ENCODE results near the gene RARB.

RARB gene

GRCh38 chr3:25500706-25501210 is 72.7 kb downstream of the RARB start:
- CTCF ChIA-PET = no interaction called here
- POLR2A ChIA-PET = no interaction called here
- H3K9me3 ChIP-seq (ENCODE audit: control insufficient read depth, insufficient read depth, low read depth, low read length) = no peaks in the 10 kb centered on the region

GRCh38 chr3:25502233-25502632 is 74.2 kb downstream of the RARB start:
- H3K4me3 ChIP-seq (ENCODE audit: low read depth, low read length) = no peak overlapping the region
- no peak overlapping the region for H3K27ac ChIP-seq (ENCODE audit: extremely low read depth, low read depth, low read length)
- ChIA-PET POLR2A (no interaction called here), CTCF (interaction anchor here (0.6 kb wide), 1 partner anchor 1503 kb away, joined by 4 read pairs; no protein-coding TSS in a partner anchor)
- no peaks in the 10 kb centered on the region for H3K4me1 ChIP-seq (ENCODE audit: control insufficient read depth, insufficient read depth, low read length)
- no peaks in the 10 kb centered on the region for H3K9me3 ChIP-seq (ENCODE audit: control insufficient read depth, insufficient read depth, low read depth, low read length)
- H3K36me3 ChIP-seq (ENCODE audit: control insufficient read depth in 2 of 2, insufficient read depth in 1 of 2, low read length in 2 of 2) = peaks cover 0 to 6% of the 10 kb centered on the region in 2 experiments; a peak in 1 of 3 replicates
- TF ChIP-seq MEIS1 (CRISPR knock-in tag; IDR thresholded peaks at IDR 0.05; ENCODE audit: borderline replicate concordance) (no peak), ZBTB6 (tag by site-specific recombination; IDR thresholded peaks at IDR 0.05) (no peak), ZNF76 (tag by site-specific recombination; IDR thresholded peaks at IDR 0.05; ENCODE audit: borderline replicate concordance, low read depth) (no peak), ZNF654 (tag by site-specific recombination; IDR thresholded peaks at IDR 0.05; ENCODE audit: low read depth) (no peak), ZNF768 (tag by site-specific recombination; IDR thresholded peaks at IDR 0.05) (no peak)

More at GRCh38 chr3:25500706-25501210, 72.7 kb downstream of the RARB start:
- no peaks in the 10 kb centered on the region for H3K4me1 ChIP-seq (ENCODE audit: control insufficient read depth, insufficient read depth, low read length)
- H3K4me3 ChIP-seq (ENCODE audit: low read depth, low read length) = no peak overlapping the region
- no peak overlapping the region for H3K27ac ChIP-seq (ENCODE audit: extremely low read depth, low read depth, low read length)
- H3K36me3 ChIP-seq (ENCODE audit: control insufficient read depth in 2 of 2, insufficient read depth in 1 of 2, low read length in 2 of 2) = peaks cover 0 to 6% of the 10 kb centered on the region in 2 experiments; a peak in 1 of 3 replicates
- TF ChIP-seq ZBTB7A (tag by site-specific recombination; IDR thresholded peaks at IDR 0.05; ENCODE audit: low read depth) (no peak), ZNF658 (tag by site-specific recombination; IDR thresholded peaks at IDR 0.05) (no peak), ZNF530 (tag by site-specific recombination; IDR thresholded peaks at IDR 0.05; ENCODE audit: low read depth) (no peak)

- H3K36me3 ChIP-seq (ENCODE audit: control insufficient read depth in 2 of 2, insufficient read depth in 1 of 2, low read length in 2 of 2) = peaks cover 0 to 6% of the 10 kb centered on the region in 2 experiments; a peak in 1 of 3 replicates
- H3K9me3 ChIP-seq (ENCODE audit: control insufficient read depth, insufficient read depth, low read depth, low read length) = no peaks in the 10 kb centered on the region
- POLR2A ChIA-PET = no interaction called here
- no peak overlapping the region for H3K27ac ChIP-seq (ENCODE audit: extremely low read depth, low read depth, low read length)
- no peaks in the 10 kb centered on the region for H3K4me1 ChIP-seq (ENCODE audit: control insufficient read depth, insufficient read depth, low read length)
- H3K4me3 ChIP-seq (ENCODE audit: low read depth, low read length) = no peak overlapping the region
- CTCF ChIA-PET = no interaction called here
- no peak for TF ChIP-seq PATZ1 (tag by site-specific recombination; IDR thresholded peaks at IDR 0.05)
- no peak for TF ChIP-seq ZNF10 (tag by site-specific recombination; IDR thresholded peaks at IDR 0.05)
- no peak for TF ChIP-seq ZNF785 (tag by site-specific recombination; IDR thresholded peaks at IDR 0.05)
- no peak for TF ChIP-seq ZNF692 (tag by site-specific recombination; IDR thresholded peaks at IDR 0.05)
- no peak for TF ChIP-seq ZNF626 (tag by site-specific recombination; IDR thresholded peaks at IDR 0.05)
- no peak for TF ChIP-seq ZIC2 (tag by site-specific recombination; IDR thresholded peaks at IDR 0.05)
- TF ChIP-seq TSHZ1 (tag by site-specific recombination; IDR thresholded peaks at IDR 0.05; ENCODE audit: borderline replicate concordance) = no peak
- TF ChIP-seq PRDM6 (tag by site-specific recombination; IDR thresholded peaks at IDR 0.05) = no peak
- TF ChIP-seq ZFP41 (tag by site-specific recombination; IDR thresholded peaks at IDR 0.05; ENCODE audit: borderline replicate concordance) = no peak
- TF ChIP-seq ZBTB21 (tag by site-specific recombination; IDR thresholded peaks at IDR 0.05) = no peak
- TF ChIP-seq ELK4 (IDR thresholded peaks at IDR 0.05; ENCODE audit: borderline replicate concordance, low read depth, low read length) = no peak
- no peak for TF ChIP-seq SETDB1 (IDR thresholded peaks at IDR 0.05; ENCODE audit: insufficient read length, low read length)
Measured at GRCh38 chr3:25503898-25504301, 75.8 kb downstream of the RARB start.
